B cell (primary cell): ENCODE data around the gene FAM170B.

Source experiments
- CTCF ChIP-seq: fragments of 200-600 bp; IDR thresholded peaks from one replicate; pipeline ENCODE4 v1.8.0; 2022; ENCODE audit warnings: antibody characterized with exemption, mild to moderate bottlenecking
- EZH2 ChIP-seq: IDR thresholded peaks from 2 replicates; pipeline ENCODE4 v1.6.1; 2012; ENCODE audit warnings: borderline replicate concordance, low read depth, mild to moderate bottlenecking, moderate library complexity, low read length; ENCODE audit not compliant: insufficient read depth, poor library complexity, severe bottlenecking

- TF ChIP-seq CTCF, result no peak
- no peak for TF ChIP-seq EZH2
These were observed 46.0 kb upstream of the FAM170B start for GRCh38 chr10:49179699-49180443.
